ENCODE measurements around the gene ACOT12.
"Not testable (repeated sequence)": the region's sequence is repeated elsewhere in the genome, so short reads cannot be mapped to it uniquely, and the experiment has no call there.

Gene ACOT12

DNA sequence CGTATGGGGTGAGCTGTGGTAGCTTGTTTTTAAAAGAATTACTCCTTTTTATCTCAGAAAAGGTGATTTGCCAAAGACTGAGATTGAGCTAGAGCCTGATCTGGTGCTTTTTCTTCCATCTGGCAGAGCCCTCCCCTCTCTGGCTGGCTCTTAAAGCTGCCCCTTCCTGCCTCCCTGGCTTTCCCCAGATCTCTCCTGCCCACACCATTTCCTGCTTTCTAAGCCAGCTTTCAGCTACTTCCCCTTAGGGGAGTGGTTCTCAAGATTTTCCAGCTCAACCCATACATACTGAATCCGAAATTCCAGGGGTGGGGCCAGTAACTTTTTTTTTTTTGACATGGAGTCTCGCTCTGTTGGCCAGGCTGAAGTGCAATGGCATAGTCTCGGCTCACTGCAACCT lies 4.8 kb upstream of the ACOT12 start:
- no peak for DNase-seq

DNA sequence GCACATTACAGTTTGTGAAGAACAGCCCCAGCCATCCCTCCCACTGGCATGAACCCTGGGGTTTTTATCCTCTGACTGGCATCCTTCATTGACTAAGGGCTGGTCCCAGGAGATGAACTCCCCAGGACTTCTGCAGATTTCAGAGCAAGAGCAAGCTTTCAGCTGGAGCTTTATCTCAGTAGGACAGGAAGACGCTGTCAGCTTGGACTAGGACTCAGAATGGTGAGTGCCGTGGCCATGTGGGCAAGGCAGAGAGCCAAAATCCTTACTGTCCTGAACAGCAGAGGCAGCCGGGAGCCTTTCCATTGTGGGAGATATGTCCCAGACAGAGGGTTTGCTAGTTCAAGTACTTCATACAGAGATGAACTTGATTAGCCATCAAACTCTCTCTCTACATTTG lies 3.2 kb upstream of the ACOT12 start:
- peak; percentile 31 for DNase-seq

DNA sequence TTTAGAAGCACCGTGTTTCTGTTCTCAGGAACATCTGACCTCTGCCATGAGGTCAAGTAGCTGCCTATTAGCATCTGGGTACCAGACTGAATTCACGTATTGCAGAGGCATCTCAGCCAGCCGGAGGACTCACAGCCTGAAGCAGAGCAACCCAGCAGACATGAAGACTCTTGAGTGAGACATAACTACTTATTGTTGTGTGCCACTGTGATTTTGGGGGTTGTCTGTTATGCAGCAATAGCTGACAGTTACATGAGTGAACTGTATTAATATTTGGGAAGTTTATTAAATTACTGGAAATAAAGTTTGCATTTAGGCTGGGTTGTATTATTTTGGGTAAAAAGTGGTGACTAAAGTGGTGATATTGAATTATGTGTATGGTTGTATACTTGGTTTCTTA lies 1.3 kb upstream of the ACOT12 start:
- DNase-seq, result no peak

DNA sequence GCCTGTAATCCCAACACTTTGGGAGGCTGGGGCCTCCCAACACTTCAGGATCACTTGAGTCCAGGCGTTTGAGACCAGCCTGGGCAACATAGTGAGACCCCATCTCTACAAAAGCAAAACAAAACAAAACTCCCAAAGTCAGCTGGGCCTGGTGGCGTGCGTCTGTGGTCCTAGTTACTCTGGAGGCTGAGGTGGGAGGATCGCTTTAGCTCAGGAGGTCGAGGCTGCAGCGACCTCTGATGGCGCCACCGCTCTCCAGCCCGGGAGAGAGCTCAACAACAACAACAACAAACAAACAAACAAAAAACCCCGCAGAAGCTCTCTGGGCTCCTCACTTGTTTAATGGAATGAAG lies 528 bp downstream of the ACOT12 start:
- DNase-seq, result no peak

DNA sequence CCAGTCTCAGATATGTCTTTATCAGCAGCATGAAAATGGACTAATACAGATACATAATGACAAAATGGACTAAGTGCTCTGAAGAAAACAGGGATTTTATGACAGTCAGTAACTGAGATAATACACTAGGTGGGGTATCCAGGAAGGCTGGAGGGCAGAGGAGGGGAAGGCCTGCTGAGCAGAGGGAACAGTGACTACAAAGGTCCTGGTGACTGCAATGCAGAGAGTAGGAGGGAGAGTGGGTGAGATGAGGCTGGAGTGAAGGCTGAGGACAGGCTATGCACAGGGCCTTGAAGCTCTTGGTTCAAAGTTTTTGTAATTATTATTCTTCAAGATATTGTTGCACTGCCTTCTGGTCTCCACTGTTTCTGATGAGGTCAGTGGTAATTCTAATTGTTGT lies 4.9 kb downstream of the ACOT12 start:
- DNase-seq, result no peak

DNA sequence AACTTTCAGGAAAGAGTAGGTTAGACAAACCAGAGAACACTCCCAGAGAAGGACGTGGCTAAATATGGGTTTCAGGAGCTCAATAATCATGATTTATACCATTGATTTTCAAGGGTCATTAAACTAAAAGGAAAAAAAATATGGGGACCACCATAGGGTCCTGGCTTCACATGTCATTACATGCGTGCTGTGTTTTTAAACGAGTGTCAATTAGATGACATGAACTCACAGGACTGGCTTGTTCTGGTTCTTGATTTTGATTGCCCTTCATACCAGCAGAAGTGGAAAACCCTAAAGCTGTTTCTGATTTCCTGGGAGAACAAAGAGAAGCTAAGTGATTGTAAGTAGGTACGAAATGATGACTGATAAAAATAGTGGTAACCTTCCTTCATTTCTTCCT lies 5.8 kb downstream of the ACOT12 start:
- no peak for DNase-seq

DNA sequence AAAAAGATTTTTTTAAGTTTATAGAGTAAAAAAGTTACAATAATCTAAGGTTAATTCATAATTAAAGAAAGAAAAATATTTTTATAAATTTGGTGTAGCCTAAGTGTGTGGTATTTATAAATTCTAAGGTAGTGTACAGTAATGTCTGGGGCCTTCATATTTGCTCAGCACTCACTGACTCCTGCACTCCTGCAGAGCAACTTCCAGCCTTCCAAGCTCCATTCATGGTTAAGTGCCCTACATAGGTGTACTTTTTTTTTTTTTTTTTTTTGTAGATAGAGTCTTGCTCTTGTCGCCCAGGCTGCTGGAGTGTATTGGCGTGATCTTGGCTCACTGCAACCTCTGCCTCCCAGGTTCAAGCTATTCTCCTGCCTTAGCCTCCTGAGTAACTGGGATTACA lies 10.1 kb downstream of the ACOT12 start:
- no peak for DNase-seq

DNA sequence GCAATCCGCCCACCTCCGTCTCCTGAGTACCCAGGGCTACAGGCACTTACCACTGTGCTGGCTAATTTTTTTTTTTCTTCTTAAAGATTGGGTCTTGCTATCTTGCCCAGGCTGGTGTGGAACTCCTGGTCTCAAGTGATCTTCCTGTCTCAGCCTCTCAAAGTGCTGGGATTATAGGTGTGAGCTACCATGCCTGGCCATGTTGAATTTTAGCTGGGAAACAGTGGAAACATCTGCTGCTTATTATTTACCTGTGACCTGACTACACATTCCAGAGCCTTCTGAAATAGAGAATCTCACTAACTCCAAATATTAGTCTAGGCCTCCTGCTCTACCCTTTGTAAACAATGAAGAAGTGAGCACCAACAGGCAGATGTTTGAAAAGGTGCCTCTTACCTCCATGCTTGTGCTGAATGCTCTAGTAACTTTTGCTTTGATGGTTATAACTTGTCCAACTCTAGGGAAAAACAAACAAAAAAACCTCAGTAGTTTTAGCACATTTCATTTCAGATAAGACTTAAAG lies 22.5 kb downstream of the ACOT12 start:
- DNase-seq, result no peak

DNA sequence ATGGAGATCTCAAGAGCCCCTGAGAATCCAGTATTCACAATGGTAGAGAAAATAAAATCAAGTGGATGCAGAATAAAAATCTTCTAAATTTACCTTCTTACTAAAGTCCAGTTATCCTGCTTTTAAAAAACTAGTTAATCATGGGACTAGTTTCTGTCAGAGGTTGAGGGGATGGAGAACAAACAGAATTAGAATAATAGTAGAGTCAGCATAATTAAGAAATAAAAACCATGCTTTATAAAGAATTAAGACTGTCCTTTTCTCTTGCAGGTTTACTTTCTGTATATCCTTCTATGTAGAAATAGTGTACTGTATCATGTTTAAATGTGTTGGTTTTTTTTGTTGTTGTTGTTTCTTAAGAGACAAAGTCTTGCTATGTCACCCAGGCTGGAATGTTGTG lies 23.0 kb downstream of the ACOT12 start:
- DNase-seq, result no peak

DNA sequence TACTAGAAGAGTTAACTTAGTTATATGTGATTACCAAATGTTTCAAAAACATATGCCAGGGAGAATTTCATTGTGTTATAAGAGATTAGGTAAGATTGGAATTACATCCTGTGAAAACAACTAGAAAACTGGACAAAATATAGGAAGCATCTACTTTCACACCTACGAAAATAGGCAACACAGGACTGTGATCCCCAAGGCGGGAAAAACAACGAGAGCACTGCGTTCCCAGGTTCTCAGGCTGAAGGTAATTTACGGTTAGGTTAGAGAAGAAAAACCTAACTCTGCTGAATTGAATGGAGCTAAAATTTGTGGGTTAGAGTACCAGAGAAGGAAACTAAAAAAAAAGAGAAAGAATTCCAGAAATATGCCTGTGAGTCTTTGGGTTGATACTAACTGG lies 28.4 kb downstream of the ACOT12 start:
- DNase-seq, result no peak

DNA sequence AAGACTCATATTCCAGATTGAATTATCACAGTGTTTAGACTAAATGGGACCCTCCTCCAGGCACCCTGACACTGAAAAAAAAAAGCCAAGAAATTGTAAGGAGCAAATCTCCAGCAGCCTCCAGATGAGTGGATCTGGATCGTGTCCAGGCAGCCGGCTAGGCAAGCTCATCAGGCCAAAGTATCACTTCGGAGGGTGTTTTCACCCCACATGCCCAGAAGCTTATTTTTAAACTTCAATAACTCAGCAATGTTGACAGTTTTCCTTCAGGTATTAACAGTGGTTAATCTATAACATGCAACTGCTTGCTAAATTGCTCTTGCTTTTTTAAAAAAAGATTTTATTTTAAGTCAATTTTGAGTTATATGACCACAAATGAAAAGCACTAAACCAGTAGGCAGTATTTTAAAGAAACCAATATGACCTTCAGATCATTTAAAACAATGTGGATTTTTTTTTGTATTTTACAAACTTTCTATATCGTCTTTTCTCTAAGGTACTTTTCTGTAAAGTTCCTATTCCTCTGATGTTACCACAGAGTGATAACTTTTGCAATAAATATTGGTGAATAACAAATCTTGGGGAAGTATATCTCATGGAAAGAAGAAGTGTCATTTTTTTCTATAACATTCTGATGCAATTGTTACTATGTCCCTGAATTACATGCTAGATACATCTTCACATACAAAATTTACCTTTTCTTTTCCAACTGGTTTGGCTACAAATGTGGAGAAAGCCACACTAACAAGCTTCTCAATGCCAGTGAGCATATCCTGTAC lies 30.7 kb downstream of the ACOT12 start:
- no peak for DNase-seq

DNA sequence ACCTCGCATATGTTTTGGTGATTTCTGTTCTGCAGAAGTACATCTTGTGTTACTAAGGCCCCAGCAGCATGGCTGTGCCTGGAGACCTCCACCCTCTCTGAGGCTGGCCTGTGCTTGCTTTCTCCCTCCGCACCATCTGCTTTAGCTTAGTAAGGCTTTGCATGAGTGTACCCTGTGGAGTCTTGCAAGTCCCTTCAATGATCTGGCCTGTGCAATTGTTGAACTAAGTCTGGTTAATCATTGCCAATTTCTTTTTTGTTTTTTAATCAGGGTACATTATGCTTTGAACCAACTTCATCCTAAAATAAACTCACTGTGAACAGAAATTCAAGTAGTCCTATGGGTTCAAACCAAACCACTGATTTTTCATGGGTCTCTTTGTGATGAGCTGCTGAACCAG lies 32.3 kb downstream of the ACOT12 start:
- no peak for DNase-seq

DNA sequence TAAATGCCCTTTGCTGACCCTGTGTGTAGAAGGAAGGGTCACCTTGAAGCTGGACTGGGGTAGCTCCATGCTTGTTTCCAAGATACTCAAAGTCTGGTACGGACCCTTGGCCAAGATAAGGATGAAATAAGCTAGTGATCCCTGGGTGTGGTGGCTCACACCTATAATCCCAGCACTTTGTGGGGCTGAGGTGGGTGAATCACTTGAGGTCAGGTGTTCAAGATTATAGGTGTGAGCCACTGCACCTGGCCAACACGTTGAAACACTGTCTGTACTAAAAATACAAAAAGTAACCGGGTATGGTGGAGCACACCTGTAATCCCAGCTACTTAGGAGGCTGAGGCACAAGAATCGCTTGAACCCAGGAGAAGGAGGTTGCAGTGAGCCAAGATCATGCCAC lies 33.3 kb downstream of the ACOT12 start:
- DNase-seq, result no peak

DNA sequence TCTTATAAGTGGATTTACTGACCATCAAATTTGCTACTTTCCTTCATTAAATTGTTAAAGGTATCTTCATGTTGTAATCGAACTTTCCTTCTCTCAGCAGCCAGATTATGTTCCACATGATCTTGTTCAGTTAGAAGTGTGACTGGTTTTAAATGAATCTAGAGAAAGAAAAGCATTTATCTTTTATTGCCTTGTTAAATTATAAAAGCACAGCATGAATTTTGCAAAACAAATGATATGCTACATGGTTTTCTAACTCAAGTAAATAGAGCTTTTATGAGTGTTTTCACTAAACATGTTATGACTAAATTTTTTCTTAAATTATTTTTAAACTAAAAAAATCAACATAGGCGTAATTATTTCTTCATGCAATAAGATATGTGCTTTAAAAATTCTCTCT lies 34.1 kb downstream of the ACOT12 start:
- DNase-seq, result no peak

DNA sequence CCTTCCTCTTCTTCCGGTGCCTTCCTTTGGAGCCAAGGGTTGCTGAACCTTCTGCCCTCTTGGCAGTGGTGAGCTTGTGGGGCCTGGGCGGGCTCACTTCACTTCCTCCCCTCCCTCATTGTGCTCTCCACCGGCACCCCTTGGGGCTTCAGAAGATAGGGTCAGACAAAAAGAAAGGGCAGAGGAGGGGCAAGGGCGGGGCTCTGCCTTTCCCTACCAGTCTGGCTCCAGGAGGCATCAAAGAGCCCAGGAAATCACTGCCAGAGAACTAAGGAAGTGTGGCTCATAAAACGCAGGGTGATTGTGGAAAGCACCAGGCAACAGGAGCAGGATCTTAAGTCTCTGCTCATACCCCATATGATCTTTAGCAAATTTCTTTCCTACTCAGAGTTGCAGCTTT lies 34.8 kb downstream of the ACOT12 start:
- DNase-seq, result no peak

DNA sequence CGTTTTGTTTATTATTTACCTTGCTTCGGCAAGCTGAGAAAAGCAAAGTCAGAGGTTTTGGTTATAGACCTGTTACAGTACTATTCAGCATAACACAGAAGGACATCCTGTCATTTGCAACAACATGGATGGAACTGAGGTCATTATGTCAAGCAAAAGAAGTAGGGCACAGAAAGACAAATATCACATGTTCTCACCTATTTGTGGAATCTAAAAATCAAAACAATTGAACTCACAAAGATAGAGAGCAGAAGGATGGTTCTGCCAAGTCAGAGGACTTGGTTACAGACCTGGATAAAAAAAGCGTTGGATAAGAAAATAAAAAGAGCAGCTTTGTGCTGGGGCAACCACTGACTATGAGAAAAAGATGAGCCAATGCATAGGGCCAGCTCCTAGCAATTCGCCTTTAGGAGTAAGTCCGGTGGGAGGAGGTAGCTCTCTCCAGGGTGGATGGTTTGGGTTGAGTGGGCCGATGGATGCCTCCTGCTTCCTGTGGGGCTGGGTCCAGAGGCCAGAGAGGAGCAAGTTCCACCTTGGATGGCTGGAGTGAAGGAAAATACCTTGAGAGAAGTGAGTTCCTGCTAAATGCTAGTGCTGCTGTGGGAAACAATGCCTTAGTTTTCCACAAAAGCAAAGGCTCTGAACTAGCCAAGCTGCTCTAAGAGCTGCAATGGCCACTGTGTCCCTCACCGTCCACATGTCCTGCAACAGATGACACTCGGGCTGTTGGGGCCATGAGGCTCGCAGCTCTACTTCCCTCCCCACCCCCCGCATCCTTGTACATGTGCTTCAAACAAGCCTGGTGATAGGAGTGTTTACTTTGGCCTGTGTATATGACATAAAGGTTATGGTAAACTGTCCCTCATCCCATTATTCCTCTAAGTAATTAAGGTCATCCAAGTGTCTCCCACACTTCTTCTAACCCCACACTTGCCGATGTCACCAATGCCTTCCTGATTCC lies 38.4 kb downstream of the ACOT12 start:
- DNase-seq, result no peak

DNA sequence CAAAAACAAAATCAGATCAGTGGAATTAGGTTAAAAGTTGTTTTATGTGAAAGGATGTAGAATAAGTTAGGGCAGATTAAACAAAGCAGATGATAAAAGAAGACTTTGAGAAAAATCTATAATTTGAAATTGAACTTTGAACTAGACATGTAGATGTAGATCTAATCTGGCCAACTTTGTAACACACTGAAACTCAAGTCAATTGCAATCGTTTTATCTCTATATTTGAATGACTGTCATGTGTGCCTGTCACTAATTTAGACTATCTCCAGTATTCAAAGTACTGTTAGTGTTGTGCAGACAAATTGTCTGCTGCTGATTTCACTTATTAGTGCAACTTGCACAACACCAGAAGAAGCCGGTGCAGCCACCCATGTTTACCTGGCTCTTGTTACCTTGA lies 39.8 kb downstream of the ACOT12 start:
- DNase-seq, result no peak

DNA sequence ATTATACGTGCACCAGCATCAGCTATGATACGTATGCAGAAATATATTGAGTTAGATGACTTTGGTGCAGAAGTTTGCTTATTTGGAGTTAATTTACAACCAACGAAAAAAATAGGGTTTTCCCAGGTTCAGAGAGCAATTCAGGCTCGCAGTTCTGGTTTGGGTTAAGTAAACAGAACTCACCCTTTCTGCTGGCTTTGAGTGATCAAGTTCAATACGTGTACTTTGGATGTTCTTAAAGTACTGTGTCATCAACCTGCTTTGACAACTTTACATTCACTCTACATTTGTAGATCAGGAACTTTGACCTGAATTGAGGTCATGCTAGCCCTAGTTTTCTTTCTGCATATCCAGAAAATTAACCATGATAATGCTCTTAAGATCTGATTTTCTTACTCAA lies 40.7 kb downstream of the ACOT12 start:
- DNase-seq, result no peak

DNA sequence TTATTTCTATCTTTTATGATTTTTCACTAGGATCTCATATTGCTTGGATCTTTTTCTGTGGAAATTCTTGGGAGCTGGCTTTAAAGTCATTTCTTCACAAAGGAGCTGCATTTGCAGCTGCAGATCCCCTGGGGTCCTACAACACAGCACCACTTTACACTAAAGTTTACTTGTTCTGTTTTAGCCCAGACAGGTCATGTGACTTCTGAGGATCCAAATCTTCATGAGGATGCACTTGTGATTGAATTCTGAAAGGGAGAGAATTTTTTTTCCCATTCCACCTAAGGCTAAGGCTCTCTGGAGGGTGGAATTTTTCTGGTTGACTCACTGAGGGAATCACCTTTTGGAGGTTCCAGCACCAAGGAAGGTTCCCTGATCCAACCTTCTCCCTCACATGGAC lies 43.4 kb downstream of the ACOT12 start:
- no peak for DNase-seq

DNA sequence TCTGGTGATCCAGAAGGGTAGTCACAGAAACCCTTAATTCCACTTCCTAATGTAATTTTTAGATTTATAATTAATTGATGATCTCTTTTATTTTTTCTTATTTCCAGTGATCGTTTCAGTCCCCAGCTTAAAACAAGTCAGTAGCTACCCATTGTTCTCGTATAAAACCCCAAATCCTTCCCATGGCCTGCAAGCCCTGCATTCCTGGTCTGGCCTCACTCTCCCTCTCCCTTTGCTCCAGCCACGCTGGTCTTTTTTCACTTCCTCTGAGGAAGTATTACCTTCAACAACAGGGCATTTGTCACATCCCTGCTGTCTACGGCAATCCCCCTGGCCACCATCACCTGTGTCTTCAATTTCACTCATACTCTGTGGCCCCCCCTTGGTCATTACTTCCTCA lies 44.8 kb downstream of the ACOT12 start:
- no peak for DNase-seq

DNA sequence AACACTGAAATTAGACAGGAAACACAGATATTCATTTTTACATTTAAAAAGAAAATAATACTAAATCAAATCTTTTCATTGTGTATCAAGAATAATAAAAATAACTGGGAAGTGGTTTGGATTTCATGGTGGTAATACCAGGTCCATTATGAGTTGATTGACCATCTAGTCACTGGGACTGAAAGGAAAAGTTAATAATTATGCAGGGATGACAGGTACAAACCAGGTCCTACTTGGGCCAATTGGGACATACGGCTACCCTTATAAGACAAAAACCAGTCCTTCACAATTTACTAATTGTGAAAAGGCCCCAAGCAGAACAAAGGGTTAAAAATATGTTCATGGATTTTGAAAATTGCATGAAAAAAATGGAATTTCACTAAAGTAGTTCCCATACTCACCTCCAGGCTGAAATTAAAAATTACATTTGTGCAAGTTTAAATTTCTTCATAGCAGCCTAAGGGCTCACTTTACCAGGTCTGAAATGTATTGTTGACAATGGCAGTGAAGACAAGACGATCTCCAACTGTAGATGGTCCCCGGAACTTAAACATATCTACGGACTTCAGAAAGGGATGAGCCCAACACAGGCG lies 48.4 kb downstream of the ACOT12 start:
- DNase-seq, result no peak

DNA sequence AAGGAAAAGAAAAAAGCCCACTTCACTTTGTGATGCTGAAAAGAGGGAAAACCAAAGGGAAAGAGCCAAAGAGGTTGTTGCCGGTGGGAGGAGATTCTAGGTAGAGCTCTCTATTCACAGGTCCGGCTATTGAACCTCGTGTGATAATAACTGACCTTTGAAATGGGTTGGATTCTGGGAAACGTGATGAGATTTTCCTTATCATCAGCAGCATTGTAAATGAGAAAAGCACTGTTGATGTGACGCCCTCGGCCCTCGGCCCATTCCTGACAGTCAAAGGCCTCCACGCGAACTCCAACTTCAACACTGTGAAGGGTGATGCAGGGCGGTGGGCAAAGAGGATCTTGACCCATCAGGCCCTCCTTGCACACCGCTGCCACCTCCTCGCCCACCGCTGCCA lies 49.2 kb downstream of the ACOT12 start:
- no peak for DNase-seq

DNA sequence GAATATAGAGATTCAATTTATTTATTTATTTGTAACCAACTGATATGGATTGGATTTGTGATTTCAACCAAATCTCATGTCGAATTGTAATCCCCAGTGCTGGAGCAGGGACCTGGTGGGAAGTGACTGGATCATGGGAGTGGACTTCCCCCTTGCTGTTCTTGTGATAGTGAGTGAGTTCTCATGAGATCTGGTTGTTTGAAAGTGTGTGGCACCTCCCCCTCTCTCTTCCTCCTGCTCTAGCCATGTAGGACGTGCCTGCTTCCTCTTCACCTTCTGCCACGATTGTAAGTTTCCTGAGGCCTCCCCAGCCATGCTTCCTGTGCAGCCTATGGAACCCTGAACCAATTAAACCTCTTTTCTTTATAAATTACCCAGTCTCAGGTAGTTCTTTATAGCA lies 55.7 kb downstream of the ACOT12 start:
- not testable (repeated sequence) for DNase-seq

DNA sequence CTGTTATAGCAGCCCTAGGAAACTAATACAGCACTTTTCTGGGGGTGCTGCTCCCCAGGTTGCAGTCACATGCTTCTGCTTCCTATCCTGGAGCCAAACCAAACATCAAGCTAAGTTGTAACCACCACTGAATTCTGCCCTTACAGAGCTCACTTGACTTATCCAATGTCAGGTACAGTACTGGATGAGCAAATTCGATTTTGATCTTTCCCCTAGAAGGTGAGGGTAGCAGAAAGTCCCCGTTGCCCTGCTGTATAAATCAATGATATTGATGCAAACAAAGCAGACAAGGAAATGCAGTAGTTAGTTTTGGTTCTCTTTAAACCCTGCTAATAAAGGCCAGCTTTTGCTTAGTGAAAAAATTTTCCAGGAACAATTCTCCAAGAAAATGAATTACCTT lies 56.1 kb downstream of the ACOT12 start:
- DNase-seq, result no peak

Data from fibroblast of skin of right quadriceps (primary cell).